Gastroesophageal sphincter (tissue), 4 donors: Measurements from ENCODE around the gene SLX1B. TPM values are rescaled to one million over a fixed set of nuclear protein-coding genes. Genes with fewer than 3 reads are reported as not detected.
"Not testable (repeated sequence)": the region's sequence is repeated elsewhere in the genome, so short reads cannot be mapped to it uniquely, and the experiment has no call there.

Experiments
- ATAC-seq: fragments of 150-250 bp; one replicate; pipeline ENCODE4 v1.9.1; 2016; ENCODE audit warnings: mild to moderate bottlenecking, moderate library complexity
- H3K27ac ChIP-seq, 4 donors: fragments of 200-600 bp; sonication (generic) in 3 of 4; 1 replicate in 3 of 4; 2 replicates in 1 of 4; pipeline ENCODE4 v1.5.1; 2016 to 2019
- H3K27me3 ChIP-seq: fragments of 200-600 bp; sonication (generic); one replicate; pipeline ENCODE4 v1.5.1; 2019
- H3K36me3 ChIP-seq, 2 donors: fragments of 200-600 bp; sonication (generic); one replicate each; pipeline ENCODE4 v1.5.1; 2019; ENCODE audit warnings: control low read depth in 1 of 2
- H3K4me1 ChIP-seq, 3 donors: fragments of 200-600 bp; sonication (generic); 1 replicate in 2 of 3; 2 replicates in 1 of 3; pipeline ENCODE4 v1.5.1; 2016 to 2019; ENCODE audit warnings: control low read depth in 2 of 3
- H3K4me3 ChIP-seq, 2 donors: fragments of 200-600 bp; sonication (generic); one replicate each; pipeline ENCODE4 v1.5.1; 2019; ENCODE audit warnings: mild to moderate bottlenecking in 1 of 2, moderate library complexity in 1 of 2
- H3K9me3 ChIP-seq, 3 donors: fragments of 200-600 bp; sonication (generic); one replicate each; pipeline ENCODE4 v1.5.1; 2017 to 2019; ENCODE audit warnings: control low read depth in 2 of 3
- WGBS, 2 donors: methylation state at CpG; one replicate each; pipeline ENCODE4 v1.1.5; 2018; ENCODE audit warnings: low coverage in 1 of 2; 5-methylcytosine and 5-hydroxymethylcytosine counted together
- small RNA-seq, 4 donors: library from RNA; depleted of rRNA; stranded (forward); fragments of <200 nt; gene quantifications; one replicate each; pipeline ENCODE3, GENCODE V24; 2016
- total RNA-seq, 4 donors: library from RNA; depleted of rRNA; stranded (reverse); fragments of >200 nt; gene quantifications; one replicate each; pipeline ENCODE4 v1.1.0, GENCODE V29; 2016
- TF ChIP-seq, protein P1 (sequence below), 4 experiments: fragments of 200-600 bp in 2 of 4; fragments of 450-650 bp in 2 of 4; sonication (generic) in 1 of 4; IDR thresholded peaks; one replicate each; pipeline ENCODE4 v1.5.1; 2017 to 2019; ENCODE audit warnings: antibody characterized with exemption in 4 of 4, mild to moderate bottlenecking in 2 of 4, moderate library complexity in 2 of 4

Gene SLX1B
- total RNA-seq, 4 donors from 2014 or later, result 11.4 to 30.7 (median 19.4) TPM

DNA sequence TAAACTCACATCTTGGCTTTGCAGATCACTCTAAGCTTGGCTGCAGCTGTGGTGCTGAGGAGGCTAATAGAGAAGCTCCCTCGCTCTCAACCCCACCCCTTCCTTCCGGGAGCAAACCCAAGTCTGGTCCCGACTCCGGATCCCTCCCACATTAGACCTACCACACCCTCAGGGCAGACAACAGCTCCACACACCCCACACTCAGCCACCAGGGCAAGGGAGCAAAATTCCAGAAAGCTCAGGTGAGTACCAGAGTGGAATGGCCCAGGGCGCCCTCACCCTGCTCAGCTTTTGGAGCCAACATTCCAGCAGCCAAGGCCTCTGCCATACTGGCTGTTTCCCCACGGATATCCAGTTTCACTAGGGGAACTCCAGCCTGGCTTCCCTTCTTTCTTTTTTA lies 15.3 kb downstream of the SLX1B start:
- WGBS, 2 donors, result 13 to 67% methylated on average over 1 to 3 of the region's 6 CpGs
- H3K36me3 ChIP-seq, H3K27me3 ChIP-seq, H3K9me3 ChIP-seq, H3K4me1 ChIP-seq: not testable (repeated sequence)
- ATAC-seq, result peak; percentile 82
- Histone ChIP-seq H3K27ac (peak overlapping the region in 3 of 4 donors; percentile 49 to 68 (median 67)), H3K4me3 (peak overlapping the region in 1 of 2 donors; percentile 25)
- TF ChIP-seq, protein P1, sequence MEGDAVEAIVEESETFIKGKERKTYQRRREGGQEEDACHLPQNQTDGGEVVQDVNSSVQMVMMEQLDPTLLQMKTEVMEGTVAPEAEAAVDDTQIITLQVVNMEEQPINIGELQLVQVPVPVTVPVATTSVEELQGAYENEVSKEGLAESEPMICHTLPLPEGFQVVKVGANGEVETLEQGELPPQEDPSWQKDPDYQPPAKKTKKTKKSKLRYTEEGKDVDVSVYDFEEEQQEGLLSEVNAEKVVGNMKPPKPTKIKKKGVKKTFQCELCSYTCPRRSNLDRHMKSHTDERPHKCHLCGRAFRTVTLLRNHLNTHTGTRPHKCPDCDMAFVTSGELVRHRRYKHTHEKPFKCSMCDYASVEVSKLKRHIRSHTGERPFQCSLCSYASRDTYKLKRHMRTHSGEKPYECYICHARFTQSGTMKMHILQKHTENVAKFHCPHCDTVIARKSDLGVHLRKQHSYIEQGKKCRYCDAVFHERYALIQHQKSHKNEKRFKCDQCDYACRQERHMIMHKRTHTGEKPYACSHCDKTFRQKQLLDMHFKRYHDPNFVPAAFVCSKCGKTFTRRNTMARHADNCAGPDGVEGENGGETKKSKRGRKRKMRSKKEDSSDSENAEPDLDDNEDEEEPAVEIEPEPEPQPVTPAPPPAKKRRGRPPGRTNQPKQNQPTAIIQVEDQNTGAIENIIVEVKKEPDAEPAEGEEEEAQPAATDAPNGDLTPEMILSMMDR (IDR thresholded peaks at IDR 0.05), result peak in 1 of 4 experiments; percentile 10

DNA sequence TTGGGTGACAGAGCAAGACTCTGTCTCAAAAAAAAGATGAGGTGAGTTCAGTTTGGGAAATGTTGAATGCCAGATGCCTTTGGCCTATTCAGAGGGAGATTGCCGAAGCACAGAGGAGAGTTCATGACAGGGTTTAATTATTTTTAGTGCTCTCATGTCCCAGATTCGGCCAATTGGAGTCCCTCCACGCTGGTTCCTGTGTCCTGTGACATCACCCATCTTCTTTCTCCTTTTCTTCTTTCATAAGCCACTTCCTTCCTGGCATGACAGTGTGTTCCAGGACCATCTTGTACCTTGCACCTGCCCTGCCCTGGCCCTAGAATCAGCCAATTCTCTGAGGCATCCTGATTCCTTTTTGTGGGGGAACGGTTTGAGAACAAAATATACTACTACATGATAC lies 17.7 kb downstream of the SLX1B start:
- WGBS, 2 donors, result no CpG with 5 or more reads among the region's 4 CpGs
- not testable (repeated sequence) for H3K4me1 ChIP-seq, H3K27me3 ChIP-seq, H3K9me3 ChIP-seq, ATAC-seq, H3K27ac ChIP-seq, H3K4me3 ChIP-seq, H3K36me3 ChIP-seq

DNA sequence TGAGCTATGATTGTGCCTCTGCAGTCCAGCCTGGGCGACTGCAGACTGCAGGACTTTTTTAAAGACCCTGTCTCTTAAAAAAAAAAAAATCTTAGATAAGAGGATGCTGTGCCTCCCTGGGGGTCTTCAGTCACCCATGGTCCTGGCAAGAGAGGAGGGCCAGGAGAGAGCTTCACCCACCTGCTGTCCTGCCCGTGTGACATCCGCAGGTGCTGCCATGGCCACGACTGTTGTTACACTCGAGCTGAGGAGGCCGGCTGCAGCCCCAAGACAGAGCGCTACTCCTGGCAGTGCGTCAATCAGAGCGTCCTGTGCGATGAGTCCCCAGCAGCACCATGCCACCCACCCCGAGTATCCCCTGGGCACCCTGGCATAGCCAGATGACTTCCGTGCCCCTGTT lies 27.9 kb downstream of the SLX1B start:
- not testable (repeated sequence) for ATAC-seq, H3K27ac ChIP-seq, H3K4me3 ChIP-seq, H3K36me3 ChIP-seq, H3K9me3 ChIP-seq, H3K27me3 ChIP-seq, H3K4me1 ChIP-seq
- WGBS, 2 donors, result 70% methylated on average over 2 of the region's 12 CpGs; no CpG with 5 or more reads in 1 of the 2 donors

DNA sequence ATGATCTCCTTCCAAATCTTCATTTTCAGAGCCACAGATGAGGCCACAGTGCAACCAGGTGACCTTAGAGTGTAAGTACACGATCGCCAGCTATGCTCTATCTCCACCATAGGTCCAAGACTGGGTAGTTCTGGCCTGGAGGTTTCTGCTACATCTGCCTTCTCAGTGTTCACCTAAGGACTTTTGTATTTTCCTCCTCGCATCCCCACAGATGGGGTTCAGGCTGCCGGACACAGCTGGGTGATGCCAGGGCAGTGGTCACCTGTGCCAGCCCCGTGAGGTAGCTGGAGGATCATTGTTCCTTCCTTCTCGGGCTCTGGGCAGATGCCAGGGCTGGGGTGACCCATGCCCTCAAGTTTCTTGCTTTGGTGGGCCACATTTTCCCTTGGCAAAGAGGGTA lies 52.0 kb downstream of the SLX1B start, which contains the start of gene NPIPB12:
Gene NPIPB12 (minus strand): TSS at position 101 of the 400 bp plus-strand sequence.
- not testable (repeated sequence) for H3K36me3 ChIP-seq, H3K4me3 ChIP-seq, H3K4me1 ChIP-seq, H3K27me3 ChIP-seq, H3K9me3 ChIP-seq, ATAC-seq, H3K27ac ChIP-seq
- WGBS, 2 donors, result no CpG with 5 or more reads among the region's 6 CpGs

Small RNA genes lying within 50 kb of the gene (small RNA-seq; reads per million reads assigned to genes)
- 0 reads per million in 4 donors for gene AC133555.2

Other genes starting within 250 kb of the SLX1B start
- gene NPIPB11, start 47.8 kb upstream of the SLX1B start, total RNA-seq, result under 1 TPM; 0.19 to 0.45 (median 0.36) TPM
- gene BOLA2, start 182 bp upstream of the SLX1B start, total RNA-seq, result 1 to 10 TPM; 5.4 to 8.4 (median 7.4) TPM
- gene SULT1A4, start 5.4 kb downstream of the SLX1B start, total RNA-seq, result 10 to 100 TPM; 10.3 to 22.2 (median 14.8) TPM
- gene NPIPB12, start 51.9 kb downstream of the SLX1B start, total RNA-seq, result 100 to 1,000 TPM in 1 of 4 donors, 10 to 100 TPM in 2, 1 to 10 TPM in 1; 8.0 to 139 (median 42.1) TPM
- gene SPN, start 208.7 kb downstream of the SLX1B start, total RNA-seq, result 1 to 10 TPM in 3 of 4 donors, not detected in 1; 1.2 to 2.3 (median 2.0) TPM
- gene QPRT, start 224.6 kb downstream of the SLX1B start, total RNA-seq, result 1 to 10 TPM in 3 of 4 donors, under 1 TPM in 1; 0.62 to 6.7 (median 4.3) TPM